Stimulated activated CD4-positive, alpha-beta T cell treated with anti-CD3 and anti-CD28 coated beads, TNF-alpha, amount 100 ng/mL, for 4 hours (primary cell): ENCODE results near the gene WDR38.
"Not testable (repeated sequence)": the region's sequence is repeated elsewhere in the genome, so short reads cannot be mapped to it uniquely, and the experiment has no call there.

Experiments used
- DNase-seq, 3 experiments: peaks; one replicate each; pipeline ENCODE4 v3.0.0-alpha.2; 2020; ENCODE audit warnings: low read depth in 3 of 3

WDR38 gene

GRCh38 chr9:124831642-124832364 lies 21.5 kb upstream of the WDR38 start:
- no peak for DNase-seq

- DNase-seq = no peak
Measured at GRCh38 chr9:124834591-124834990, 18.7 kb upstream of the WDR38 start.

DNA sequence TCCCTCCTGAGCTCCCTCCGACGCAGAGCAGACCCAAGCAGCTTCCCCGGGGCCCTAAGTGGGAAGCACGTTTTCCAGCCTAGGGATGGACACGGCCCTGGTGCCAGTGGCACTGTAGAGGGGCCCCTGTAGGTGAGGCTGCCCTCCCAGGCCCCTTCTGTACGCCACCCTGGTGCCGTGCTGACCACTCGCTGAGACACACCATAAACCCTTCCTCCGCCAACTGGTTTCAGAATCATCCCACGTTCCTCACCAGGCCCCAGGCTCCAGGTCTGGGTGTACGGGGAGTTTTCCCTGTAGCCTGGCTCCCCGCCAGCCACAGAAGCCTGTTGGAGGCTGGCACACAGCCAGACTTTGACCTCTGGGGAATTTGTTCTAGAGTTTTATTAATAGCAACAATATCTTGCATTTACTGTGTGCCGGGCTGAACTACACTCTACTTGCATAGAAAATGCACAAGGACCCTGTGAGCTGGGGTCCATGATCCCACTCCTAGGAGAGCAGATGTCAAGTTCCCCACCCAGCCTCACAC lies 18.2 kb upstream of the WDR38 start:
- DNase-seq = no peak

GRCh38 chr9:124838132-124838531 lies 15.1 kb upstream of the WDR38 start:
- not testable (repeated sequence) for DNase-seq

DNA sequence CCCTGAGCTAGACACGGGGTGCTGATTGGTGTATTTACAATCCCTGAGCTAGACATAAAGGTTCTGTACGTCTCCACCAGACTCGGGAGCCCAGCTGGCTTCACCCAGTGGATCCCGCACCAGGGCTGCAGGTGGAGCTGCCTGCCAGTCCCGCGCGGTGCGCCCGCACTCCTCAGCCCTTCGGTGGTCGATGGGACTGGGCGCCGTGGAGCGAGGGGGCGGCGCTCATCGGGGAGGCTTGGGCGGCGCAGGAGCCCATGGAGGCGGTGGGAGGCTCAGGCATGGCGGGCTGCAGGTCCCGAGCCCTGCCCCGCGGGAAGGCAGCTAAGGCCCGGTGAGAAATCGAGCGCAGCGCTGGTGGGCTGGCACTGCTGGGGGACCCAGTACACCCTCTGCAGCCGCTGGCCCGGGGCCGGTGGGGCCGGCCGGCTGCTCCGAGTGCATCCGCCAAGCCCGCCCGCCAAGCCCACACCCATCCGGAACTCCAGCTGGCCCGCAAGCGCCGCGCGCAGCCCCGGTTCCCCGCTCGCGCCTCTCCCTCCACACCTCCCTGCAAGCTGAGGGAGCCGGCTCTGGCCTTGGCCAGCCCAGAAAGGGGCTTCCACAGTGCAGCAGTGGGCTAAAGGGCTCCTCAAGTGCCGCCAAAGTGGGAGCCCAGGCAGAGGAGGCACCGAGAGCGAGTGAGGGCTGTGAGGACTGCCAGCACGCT lies 14.5 kb upstream of the WDR38 start:
- DNase-seq = not testable (repeated sequence)

DNA sequence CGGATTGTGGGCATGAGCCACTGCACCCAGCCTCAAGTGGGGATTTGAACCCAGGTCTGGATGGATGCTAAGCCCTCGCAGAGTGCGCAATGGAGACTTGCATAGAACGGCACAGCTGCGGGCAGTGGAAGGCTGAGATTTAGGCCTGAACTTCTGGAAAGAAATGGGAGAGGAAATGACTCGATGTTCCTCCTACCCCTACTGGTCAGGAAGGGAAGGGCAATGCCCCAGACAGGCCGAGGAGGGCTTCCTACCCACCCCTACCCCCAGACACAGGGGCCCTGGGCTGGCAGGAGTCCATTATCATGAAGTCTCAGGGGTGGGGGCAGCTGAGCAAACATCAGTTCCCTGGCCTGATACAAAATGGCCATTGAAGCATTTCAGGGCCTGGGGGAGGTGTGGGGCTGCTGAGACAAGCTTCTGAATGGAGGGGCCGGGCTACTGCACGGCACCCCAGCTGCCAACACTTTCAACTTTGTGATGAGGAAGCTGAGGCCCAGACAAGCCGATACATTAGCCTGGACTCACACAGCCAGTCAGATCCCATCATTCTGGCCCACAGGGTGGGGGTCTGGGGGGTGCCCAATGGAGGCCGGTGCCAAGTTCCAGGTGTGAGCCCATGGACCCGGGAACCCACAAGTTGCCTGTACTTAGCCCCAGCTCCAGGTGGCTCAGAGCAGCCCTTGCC lies 13.5 kb upstream of the WDR38 start:
- no peak for DNase-seq

- DNase-seq = no peak
Measured at GRCh38 chr9:124840300-124840833, 12.9 kb upstream of the WDR38 start.

DNA sequence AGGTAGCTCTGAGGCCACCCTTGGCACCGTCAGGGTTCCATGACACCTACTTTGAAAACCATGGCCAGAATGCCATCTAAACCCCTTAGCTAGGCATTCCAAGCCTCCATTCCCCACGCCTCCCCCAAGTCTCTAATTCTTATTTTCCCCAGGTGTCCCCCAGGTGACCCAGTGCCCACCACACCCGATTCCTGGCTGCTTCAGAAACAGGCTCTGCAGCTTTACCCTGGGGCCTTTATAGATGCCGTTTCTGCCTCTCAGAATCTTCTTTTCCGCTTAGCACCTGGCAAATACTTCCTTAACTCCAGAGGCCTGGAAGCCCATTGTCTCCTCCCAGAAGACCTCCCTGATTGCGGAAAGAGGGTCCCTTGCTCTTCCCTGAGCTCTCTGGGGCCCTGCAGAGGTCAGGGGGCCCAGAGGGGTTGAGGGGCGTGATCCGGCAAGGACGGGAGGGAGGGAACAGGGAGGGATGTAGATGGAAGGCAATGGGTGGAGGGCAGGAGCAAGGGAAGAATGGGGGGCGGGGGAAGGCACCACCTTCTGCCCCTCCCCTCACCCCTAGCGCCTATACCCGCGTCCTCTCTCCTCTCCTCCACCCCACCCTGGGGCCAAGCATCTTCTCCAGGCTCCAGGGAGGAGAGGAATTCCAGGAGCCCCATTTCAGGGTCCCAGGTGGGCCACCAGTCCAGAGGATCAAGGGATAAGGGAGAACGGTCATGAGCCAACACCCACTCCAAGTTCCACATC lies 12.0 kb upstream of the WDR38 start:
- no peak for DNase-seq

GRCh38 chr9:124843456-124844034 lies 9.7 kb upstream of the WDR38 start:
- no peak for DNase-seq

- DNase-seq = no peak
Measured at GRCh38 chr9:124844291-124844690, 9.0 kb upstream of the WDR38 start.

DNA sequence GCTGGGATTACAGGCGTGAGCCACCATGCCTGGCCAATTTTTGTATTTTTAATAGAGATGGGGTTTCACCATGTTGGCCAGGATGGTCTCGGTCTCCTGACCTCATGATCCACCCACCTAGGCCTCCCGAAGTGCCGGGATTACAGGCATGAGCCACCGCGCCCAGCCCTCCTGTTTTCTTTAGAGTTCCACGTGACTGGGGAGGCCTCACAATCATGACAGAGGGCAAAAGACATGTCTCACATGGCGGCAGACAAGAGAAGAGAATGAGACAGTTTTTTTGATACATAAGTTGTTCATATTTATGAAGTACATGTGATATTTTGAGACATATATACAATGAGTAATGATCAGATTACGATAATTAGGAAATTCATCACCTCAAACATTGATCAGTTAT lies 6.8 kb upstream of the WDR38 start:
- not testable (repeated sequence) for DNase-seq

DNA sequence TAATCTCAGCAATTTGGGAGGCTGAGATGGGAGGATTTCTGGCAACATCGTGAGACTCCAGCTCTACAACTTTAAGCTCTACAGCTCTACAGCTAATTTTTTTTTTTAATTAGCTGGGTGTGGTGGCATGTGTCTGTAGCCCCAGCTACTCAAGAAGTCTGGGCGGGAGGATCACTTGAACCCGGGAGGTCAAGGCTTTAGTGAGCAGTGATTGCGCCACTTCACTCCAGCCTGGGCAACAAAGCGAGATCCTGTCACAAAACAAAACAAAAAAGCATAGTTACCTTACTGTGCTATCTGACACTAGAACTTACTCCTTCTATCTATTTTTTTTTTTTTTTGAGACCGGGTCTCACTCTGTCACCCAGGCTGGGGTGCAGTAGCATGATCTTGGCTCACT lies 6.3 kb upstream of the WDR38 start:
- no peak for DNase-seq

DNA sequence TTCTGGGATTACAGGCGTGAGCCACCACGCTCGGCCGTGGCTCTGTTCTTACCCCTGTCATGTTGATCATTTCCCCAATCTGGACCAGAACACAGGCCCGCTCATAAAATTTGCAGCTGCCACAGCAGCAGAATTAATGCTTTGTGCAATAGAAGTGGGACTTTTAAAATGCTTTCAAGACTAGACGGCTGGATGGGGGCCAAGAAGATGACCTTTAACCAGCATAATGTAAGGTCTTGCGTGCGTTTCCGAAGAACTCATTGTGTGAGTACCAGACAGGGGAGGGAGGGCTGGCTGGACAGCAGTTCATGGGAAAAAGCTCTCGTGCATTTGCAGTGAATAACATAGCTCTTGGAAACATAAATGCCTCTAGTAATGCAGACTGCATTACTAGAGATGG lies 3.5 kb upstream of the WDR38 start:
- DNase-seq = no peak

DNA sequence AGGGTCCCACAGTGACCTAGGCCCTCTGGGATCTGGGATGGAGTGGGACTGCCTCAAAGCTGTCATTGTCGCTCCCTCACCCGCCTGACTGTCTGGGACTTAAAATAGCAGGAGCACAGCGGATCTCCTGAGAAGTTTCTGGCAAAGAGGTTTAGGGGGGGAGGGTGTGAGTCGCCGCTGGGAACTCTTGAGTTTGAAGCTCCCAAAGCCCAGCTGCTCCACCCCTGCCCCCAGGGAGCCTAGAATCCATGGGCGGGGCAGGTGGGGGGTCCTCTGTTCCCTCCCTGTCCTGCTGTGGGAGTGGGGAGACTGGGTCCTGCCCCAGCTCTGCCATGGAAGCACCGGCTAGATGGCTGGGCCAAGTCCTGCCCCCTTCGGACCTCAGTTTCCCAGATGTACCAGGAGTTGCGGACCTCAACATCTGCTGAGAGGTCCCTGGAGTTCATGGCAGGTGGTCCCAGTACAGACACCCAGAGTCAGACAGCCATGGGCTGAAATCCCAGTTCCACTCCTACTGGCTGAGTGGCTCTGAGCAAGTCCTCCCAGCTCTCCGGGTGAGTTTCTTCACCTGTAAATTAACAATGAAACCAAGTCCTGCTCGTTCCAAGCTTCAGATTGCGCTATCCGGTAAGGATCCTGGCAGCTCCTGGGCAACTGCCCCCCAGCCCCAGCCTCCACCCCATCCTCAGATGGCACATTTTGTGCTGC lies 985 bp upstream of the WDR38 start:
- DNase-seq = no peak

DNA sequence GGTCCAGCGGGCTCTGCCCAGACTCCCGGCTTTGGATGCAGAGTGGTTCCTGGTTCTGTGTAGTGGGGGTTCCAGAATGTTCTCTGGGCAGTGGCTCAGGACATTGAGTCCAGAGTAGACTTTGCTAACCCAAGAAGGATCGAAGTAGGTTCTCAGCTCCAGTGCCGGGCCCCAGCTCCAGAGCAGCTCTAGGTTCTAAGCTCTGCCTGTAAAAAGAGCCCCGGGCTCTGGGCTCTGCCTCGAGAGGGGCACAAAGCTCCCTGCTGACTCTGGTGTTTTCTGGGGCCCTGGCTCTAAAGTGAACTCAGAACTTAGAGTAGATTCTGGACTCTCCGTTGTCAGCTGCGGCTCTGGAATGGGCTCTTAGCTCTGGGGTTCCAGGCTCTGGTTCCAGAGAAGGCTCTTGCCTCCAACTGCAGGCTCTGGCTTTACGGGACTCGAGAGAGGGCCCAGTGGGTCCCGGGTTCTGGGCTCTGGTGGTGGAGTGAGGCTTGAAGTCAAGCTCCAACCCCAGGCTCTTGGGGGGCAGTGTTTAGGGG lies 414 bp downstream of the WDR38 start:
- DNase-seq = no peak

DNA sequence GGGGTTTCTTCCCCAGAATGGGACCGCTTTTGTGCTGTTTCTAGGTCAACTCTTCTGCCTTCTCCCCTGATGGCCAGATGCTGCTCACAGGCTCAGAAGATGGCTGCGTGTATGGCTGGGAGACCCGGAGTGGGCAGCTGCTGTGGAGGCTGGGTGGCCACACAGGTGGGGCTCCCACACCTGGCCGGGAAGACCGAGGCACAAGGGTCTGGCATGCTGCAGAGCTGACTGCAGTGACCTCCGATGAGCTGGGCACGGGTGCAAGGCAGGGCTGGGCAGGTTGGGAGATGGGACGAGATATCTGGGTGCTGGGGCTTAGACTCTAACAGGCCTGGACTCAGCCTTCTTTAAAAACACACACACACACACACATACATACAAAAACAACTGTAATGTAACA lies 901 bp downstream of the WDR38 start:
- DNase-seq = no peak

DNA sequence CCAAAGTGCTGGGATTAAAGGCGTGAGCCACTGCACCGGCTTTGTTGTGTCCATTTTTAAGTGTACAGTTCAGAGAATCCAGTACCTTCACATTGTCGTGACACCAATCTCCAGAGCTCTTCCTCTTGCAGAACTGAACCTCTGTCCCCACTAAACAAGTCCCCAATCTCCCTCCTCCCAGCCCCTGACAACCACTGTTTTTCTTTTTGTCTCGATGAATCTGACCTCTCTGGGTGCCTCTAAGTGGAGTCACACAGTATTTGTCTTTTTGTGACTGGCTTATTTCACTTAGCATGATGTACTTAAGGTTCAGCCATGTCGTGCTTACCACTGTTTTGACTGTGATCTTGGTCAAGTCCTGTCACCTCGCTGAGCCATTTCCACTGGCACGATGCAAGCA lies 1.6 kb downstream of the WDR38 start:
- DNase-seq = no peak

GRCh38 chr9:124855566-124855943 lies 2.3 kb downstream of the WDR38 start:
- DNase-seq = no peak

GRCh38 chr9:124855944-124856765 lies 2.9 kb downstream of the WDR38 start:
- DNase-seq = no peak
